T-helper 22 cell (primary cell): ENCODE measurements around the gene LMO7.
A peak's percentile ranks its signal among the peaks of the same experiment; 100 is the strongest.
"Not testable (repeated sequence)": the region's sequence is repeated elsewhere in the genome, so short reads cannot be mapped to it uniquely, and the experiment has no call there.

ENCODE experiments used
- DNase-seq: peaks from one replicate; pipeline ENCODE4 v3.0.0-alpha.2; 2020; ENCODE audit warnings: low read depth

LMO7 gene

GRCh38 chr13:75647126-75647784 is 11.1 kb downstream of the LMO7 start:
- no peak for DNase-seq

- no peak for DNase-seq
Measured at GRCh38 chr13:75648446-75648845, 12.3 kb downstream of the LMO7 start.

GRCh38 chr13:75651013-75651412 is 14.9 kb downstream of the LMO7 start:
- no peak for DNase-seq

GRCh38 chr13:75652726-75653125 is 16.6 kb downstream of the LMO7 start:
- no peak for DNase-seq

GRCh38 chr13:75656425-75656989 is 20.4 kb downstream of the LMO7 start:
- no peak for DNase-seq

GRCh38 chr13:75657111-75657510 is 21.0 kb downstream of the LMO7 start:
- no peak for DNase-seq

GRCh38 chr13:75660694-75661093 is 24.6 kb downstream of the LMO7 start:
- no peak for DNase-seq

GRCh38 chr13:75661443-75661842 is 25.3 kb downstream of the LMO7 start:
- no peak for DNase-seq

- DNase-seq, result no peak
Measured at GRCh38 chr13:75666646-75667351, 30.7 kb downstream of the LMO7 start.

- DNase-seq, result no peak
Measured at GRCh38 chr13:75669706-75670105, 33.6 kb downstream of the LMO7 start.

- no peak for DNase-seq
Measured at GRCh38 chr13:75670496-75670895, 34.4 kb downstream of the LMO7 start.

- no peak for DNase-seq
Measured at GRCh38 chr13:75675421-75675820, 39.3 kb downstream of the LMO7 start.

- no peak for DNase-seq
Measured at GRCh38 chr13:75679459-75679858, 43.3 kb downstream of the LMO7 start.

GRCh38 chr13:75680251-75680650 is 44.1 kb downstream of the LMO7 start:
- DNase-seq, result not testable (repeated sequence)

- DNase-seq, result no peak
Measured at GRCh38 chr13:75682326-75682725, 46.2 kb downstream of the LMO7 start.

GRCh38 chr13:75685239-75685697 is 49.1 kb downstream of the LMO7 start:
- DNase-seq, result no peak

GRCh38 chr13:75687150-75687763 is 51.1 kb downstream of the LMO7 start:
- no peak for DNase-seq

- no peak for DNase-seq
Measured at GRCh38 chr13:75689686-75690085, 53.6 kb downstream of the LMO7 start.

- no peak for DNase-seq
Measured at GRCh38 chr13:75690607-75691006, 54.5 kb downstream of the LMO7 start.

GRCh38 chr13:75691183-75691582 is 55.1 kb downstream of the LMO7 start:
- DNase-seq, result no peak

- no peak for DNase-seq
Measured at GRCh38 chr13:75693227-75693626, 57.1 kb downstream of the LMO7 start.

- no peak for DNase-seq
Measured at GRCh38 chr13:75694722-75695121, 58.6 kb downstream of the LMO7 start.

- DNase-seq, result peak; percentile 4
Measured at GRCh38 chr13:75695908-75696307, 59.8 kb downstream of the LMO7 start.
